Nucleus accumbens (tissue), 56 donors: Measurements from ENCODE around the gene NAALADL2.
"Not testable (repeated sequence)": the region's sequence is repeated elsewhere in the genome, so short reads cannot be mapped to it uniquely, and the experiment has no call there.

ENCODE experiments used
- DNase-seq, 56 donors: peaks; one replicate each; lab custom pipeline; 2025; lab: John Stamatoyannopoulos, UW

The NAALADL2 gene

GRCh38 chr3:175246234-175246633 lies 387.1 kb downstream of the NAALADL2 start:
- no peak for DNase-seq

- DNase-seq = no peak
These were observed 387.6 kb downstream of the NAALADL2 start for GRCh38 chr3:175246766-175247165.

GRCh38 chr3:175247629-175248028 lies 388.5 kb downstream of the NAALADL2 start:
- DNase-seq = no peak

- no peak for DNase-seq
These were observed 389.7 kb downstream of the NAALADL2 start for GRCh38 chr3:175248832-175249231.

GRCh38 chr3:175255698-175256097 lies 396.6 kb downstream of the NAALADL2 start:
- DNase-seq = no peak

- DNase-seq = no peak
These were observed 398.0 kb downstream of the NAALADL2 start for GRCh38 chr3:175257123-175257522.

GRCh38 chr3:175258763-175259162 lies 399.6 kb downstream of the NAALADL2 start:
- DNase-seq = no peak

- no peak for DNase-seq
These were observed 401.1 kb downstream of the NAALADL2 start for GRCh38 chr3:175260145-175260794.

- DNase-seq = no peak
These were observed 407.3 kb downstream of the NAALADL2 start for GRCh38 chr3:175266478-175266877.

GRCh38 chr3:175267121-175267531 lies 408.0 kb downstream of the NAALADL2 start:
- DNase-seq = no peak

GRCh38 chr3:175267561-175267960 lies 408.4 kb downstream of the NAALADL2 start:
- no peak for DNase-seq

GRCh38 chr3:175269394-175269793 lies 410.3 kb downstream of the NAALADL2 start:
- DNase-seq = no peak

GRCh38 chr3:175270198-175270837 lies 411.2 kb downstream of the NAALADL2 start:
- DNase-seq = no peak

- DNase-seq = no peak
These were observed 411.7 kb downstream of the NAALADL2 start for GRCh38 chr3:175270866-175271265.

GRCh38 chr3:175271465-175271864 lies 412.3 kb downstream of the NAALADL2 start:
- not testable (repeated sequence) for DNase-seq

GRCh38 chr3:175272392-175272791 lies 413.3 kb downstream of the NAALADL2 start:
- DNase-seq = no peak

GRCh38 chr3:175273573-175273972 lies 414.4 kb downstream of the NAALADL2 start:
- no peak for DNase-seq

GRCh38 chr3:175274056-175274455 lies 414.9 kb downstream of the NAALADL2 start:
- no peak for DNase-seq

GRCh38 chr3:175274474-175275218 lies 415.5 kb downstream of the NAALADL2 start:
- no peak for DNase-seq

- no peak for DNase-seq
These were observed 419.5 kb downstream of the NAALADL2 start for GRCh38 chr3:175278680-175279079.

GRCh38 chr3:175279457-175279856 lies 420.3 kb downstream of the NAALADL2 start:
- no peak for DNase-seq

- no peak for DNase-seq
These were observed 420.8 kb downstream of the NAALADL2 start for GRCh38 chr3:175279911-175280310.
